SK-N-MC (cell line): Measurements from ENCODE around the gene COL6A3.

Experiments used
- DNase-seq: peaks from one replicate; pipeline ENCODE4 v3.0.0-alpha.2; 2011; ENCODE audit warnings: low read depth, low spot score
- H3K27ac ChIP-seq: fragments of 200-600 bp; sonication (generic); 2 replicates; pipeline ENCODE4 v1.5.1; 2016; ENCODE audit warnings: mixed run types
- H3K36me3 ChIP-seq: fragments of 200-600 bp; sonication (generic); 2 replicates; pipeline ENCODE4 v1.6.1; 2017; ENCODE audit warnings: antibody characterized with exemption, low read length, mixed read lengths; ENCODE audit not compliant: insufficient read depth
- H3K4me3 ChIP-seq: fragments of 200-600 bp; sonication (generic); 2 replicates; pipeline ENCODE4 v1.5.1; 2016
- H3K9ac ChIP-seq: fragments of 200-600 bp; sonication (generic); 2 replicates; pipeline ENCODE4 v1.8.0; 2017; ENCODE audit warnings: mixed run types, mixed read lengths; ENCODE audit not compliant: insufficient read length
- H3K9me3 ChIP-seq: fragments of 200-600 bp; sonication (generic); 2 replicates; pipeline ENCODE4 v1.6.1; 2017; ENCODE audit warnings: low read depth, mild to moderate bottlenecking, antibody characterized with exemption, low read length, moderate library complexity, mixed read lengths
- EZH2 ChIP-seq: fragments of 200-600 bp; sonication (generic); IDR thresholded peaks from one replicate; pipeline ENCODE4 v1.6.1; 2017; ENCODE audit warnings: antibody characterized with exemption
- FOXP2 ChIP-seq: optimal IDR thresholded peaks from 2 replicates; pipeline ENCODE3; 2011; ENCODE audit warnings: mild to moderate bottlenecking, moderate library complexity; ENCODE audit not compliant: insufficient read depth; ENCODE audit errors: extremely low read length, control extremely low read depth
- POLR2AphosphoS5 ChIP-seq: IDR thresholded peaks from 2 replicates; pipeline ENCODE4 v1.6.1; 2012; ENCODE audit warnings: mild to moderate bottlenecking, low read depth, low read length, borderline replicate concordance

COL6A3 gene

DNA sequence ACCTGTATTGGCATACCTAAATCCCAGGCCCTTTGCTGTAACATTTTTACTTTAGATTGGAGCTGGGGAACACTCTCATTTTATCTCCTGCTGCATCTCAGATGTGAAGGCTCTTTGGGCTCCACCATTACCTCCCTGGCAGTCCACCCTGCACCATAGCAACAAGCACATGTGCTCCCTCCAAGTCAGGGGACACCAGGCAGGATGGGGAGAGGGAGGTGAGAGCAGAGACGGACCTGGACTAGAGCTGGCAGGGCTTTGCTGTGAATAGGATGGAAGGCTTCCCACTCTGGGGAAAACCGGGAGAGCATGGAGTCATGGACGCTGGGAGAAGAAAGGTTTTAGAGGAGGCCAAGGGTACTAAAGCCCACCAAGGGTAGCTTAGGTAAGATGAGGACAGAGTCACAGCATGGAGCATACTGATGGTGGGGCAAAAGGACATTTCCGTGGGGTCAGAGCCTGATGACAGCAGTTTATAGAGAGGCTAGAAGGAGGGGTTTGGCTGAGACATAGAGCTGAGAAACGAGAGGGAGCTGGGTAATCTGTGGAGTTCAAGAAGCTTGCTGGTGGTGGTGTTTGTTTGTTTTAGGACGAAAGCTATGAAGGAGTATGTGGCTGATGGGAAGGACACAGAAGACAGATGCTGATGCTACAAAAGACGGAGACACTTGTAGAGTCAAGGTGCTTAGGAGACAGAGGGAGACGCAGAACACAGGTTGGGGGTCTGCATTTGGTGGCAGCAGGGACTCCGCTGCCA, 134.8 kb downstream of the COL6A3 start:
- no peaks in the 10 kb centered on the region for H3K36me3 ChIP-seq
- DNase-seq = no peak
- TF ChIP-seq FOXP2 = no peak
- no peak for TF ChIP-seq EZH2
- TF ChIP-seq POLR2AphosphoS5 = no peak
- no peaks in the 10 kb centered on the region for H3K9me3 ChIP-seq
- H3K27ac ChIP-seq = no peak overlapping the region
- H3K9ac ChIP-seq = no peak overlapping the region
- H3K4me3 ChIP-seq = no peak overlapping the region

DNA sequence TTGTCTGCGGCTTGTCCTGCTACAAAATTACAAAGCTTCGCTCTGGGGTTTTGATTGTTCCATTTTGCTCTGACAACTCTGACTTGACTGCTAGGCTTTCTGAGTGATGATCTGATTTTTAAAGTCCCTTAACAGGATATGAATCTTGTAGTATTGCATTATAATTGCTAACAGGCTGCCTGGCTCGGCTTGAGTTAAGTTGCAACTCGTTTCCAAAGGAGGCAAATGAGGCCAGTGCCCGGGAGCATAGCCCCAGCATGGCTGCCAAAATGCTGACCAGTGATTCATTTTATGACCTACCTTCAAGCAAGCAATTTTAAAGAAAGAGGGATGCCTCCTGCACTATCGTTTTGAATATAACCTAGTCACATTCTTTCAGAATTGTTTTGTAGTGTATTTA, 135.4 kb downstream of the COL6A3 start:
- Histone ChIP-seq H3K9ac (no peak overlapping the region), H3K36me3 (no peaks in the 10 kb centered on the region), H3K4me3 (no peak overlapping the region), H3K27ac (no peak overlapping the region), H3K9me3 (no peaks in the 10 kb centered on the region)
- no peak for DNase-seq
- TF ChIP-seq POLR2AphosphoS5 (no peak), FOXP2 (no peak), EZH2 (no peak)

DNA sequence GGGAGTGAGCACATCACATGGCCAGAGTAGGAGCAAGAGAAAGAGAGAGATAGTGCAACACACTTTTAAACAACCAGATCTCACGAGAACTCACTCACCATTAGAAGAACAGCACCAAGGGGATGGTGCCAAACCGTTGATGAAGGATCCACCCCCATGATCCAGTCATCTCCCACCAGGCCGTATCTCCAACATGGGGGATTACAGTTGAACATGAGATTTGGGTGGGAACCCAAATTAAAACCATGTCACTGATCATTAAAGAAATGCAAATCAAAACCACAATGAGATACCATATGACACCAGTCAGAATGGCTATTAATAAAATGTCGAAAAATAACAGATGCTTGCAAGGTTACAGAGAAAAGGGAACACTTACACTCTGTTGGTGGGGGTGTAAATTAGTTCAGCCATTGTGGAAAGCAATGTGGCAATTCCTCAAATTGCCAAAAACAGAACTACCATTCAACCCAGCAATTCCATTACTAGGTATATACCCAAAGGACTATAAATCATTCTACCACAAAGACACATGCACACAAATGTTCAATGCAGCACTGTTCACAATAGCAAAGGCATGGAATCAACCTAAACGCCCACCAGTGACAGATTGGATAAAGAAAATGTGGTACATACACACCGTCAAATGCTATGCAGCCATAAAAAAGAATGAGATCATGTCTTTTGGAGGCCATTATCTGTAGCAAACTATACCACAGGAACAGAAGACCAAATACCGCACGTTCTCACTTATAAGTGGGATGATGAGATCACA, 137.1 kb downstream of the COL6A3 start:
- TF ChIP-seq POLR2AphosphoS5 = no peak
- TF ChIP-seq EZH2 = no peak

More for the DNA sequence above, 137.1 kb downstream of the COL6A3 start:
- no peaks in the 10 kb centered on the region for H3K9me3 ChIP-seq
- DNase-seq = no peak
- no peak overlapping the region for H3K4me3 ChIP-seq
- H3K27ac ChIP-seq = no peak overlapping the region
- no peak overlapping the region for H3K9ac ChIP-seq
- no peaks in the 10 kb centered on the region for H3K36me3 ChIP-seq
